A673 (cell line): Measurements from ENCODE around the gene RALGPS1.

Experiments used
- EZH2 ChIP-seq: fragments of 200-600 bp; sonication (generic); IDR thresholded peaks from 2 replicates; pipeline ENCODE4 v1.6.1; 2017; ENCODE audit warnings: borderline replicate concordance, low read depth, mild to moderate bottlenecking, mixed read lengths, antibody characterized with exemption, low read length; ENCODE audit not compliant: poor library complexity, severe bottlenecking
- TF ChIP-seq, protein P1 (sequence below): fragments of 300-800, 200-600 bp; sonication (generic); conservative IDR thresholded peaks from 2 replicates; pipeline ENCODE4 v1.5.1; 2017; ENCODE audit warnings: low read depth, mild to moderate bottlenecking, antibody characterized with exemption, low read length, moderate library complexity, mixed read lengths

DNA sequence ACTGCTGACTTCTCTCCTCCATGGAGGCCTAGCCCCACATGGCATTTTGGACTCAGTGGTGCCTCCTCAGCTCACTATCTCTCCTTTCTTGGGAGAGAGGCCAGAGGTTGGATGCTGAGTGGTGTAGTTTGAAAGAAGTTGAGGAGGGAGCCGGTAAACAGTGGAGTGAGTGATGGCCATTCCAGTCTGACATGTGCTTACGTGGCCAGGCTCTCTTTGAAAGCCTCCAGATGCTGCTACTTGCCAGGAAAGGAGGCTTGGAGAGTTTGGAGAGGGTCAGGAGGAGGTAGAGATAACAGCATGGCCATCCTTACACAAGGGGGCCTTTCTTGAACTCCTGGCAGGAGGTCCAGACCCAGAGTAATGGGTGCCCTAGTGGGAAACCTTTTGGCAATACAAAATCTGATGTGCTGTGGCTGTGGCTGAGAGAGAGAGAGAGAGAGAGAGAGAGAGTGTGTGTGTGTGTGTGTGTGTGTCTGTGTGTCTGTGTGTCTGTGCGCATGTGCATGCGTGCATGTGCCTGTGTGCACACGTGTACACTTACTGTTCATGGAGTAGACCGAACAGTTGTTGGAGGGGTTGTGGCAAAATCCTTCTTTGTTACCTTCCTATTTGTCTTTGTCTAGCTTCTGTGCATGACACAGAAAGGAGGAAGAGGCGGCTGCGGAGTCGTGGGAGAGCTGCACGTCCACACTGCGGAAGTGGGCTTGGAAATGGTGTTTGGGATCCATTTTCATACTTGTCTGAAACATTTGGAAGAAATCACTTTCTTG, 37.8 kb downstream of the RALGPS1 start:
- TF ChIP-seq, protein P1, sequence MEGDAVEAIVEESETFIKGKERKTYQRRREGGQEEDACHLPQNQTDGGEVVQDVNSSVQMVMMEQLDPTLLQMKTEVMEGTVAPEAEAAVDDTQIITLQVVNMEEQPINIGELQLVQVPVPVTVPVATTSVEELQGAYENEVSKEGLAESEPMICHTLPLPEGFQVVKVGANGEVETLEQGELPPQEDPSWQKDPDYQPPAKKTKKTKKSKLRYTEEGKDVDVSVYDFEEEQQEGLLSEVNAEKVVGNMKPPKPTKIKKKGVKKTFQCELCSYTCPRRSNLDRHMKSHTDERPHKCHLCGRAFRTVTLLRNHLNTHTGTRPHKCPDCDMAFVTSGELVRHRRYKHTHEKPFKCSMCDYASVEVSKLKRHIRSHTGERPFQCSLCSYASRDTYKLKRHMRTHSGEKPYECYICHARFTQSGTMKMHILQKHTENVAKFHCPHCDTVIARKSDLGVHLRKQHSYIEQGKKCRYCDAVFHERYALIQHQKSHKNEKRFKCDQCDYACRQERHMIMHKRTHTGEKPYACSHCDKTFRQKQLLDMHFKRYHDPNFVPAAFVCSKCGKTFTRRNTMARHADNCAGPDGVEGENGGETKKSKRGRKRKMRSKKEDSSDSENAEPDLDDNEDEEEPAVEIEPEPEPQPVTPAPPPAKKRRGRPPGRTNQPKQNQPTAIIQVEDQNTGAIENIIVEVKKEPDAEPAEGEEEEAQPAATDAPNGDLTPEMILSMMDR: no peak
- TF ChIP-seq EZH2: no peak
